WTC11 (cell line): ENCODE measurements around the gene RAB3GAP1.

Experiments
- ATF3 ChIP-seq: sonication (generic); formaldehyde crosslinking; conservative IDR thresholded peaks from 2 replicates; pipeline ENCODE4 v1.8.1; 2022; ENCODE audit warnings: mild to moderate bottlenecking, missing genetic modification reagents
- CREM ChIP-seq: sonication (generic); formaldehyde crosslinking; IDR thresholded peaks from 2 replicates; pipeline ENCODE4 v1.8.1; 2022; ENCODE audit warnings: mild to moderate bottlenecking, missing genetic modification reagents, moderate library complexity
- E2F4 ChIP-seq: sonication (generic); formaldehyde crosslinking; IDR thresholded peaks from 2 replicates; pipeline ENCODE4 v1.8.1; 2022; ENCODE audit warnings: low read depth, mild to moderate bottlenecking, moderate library complexity, missing genetic modification reagents, borderline replicate concordance
- ELF4 ChIP-seq: sonication (generic); formaldehyde crosslinking; IDR thresholded peaks from 2 replicates; pipeline ENCODE4 v1.8.1; 2022; ENCODE audit warnings: low read depth, mild to moderate bottlenecking, moderate library complexity, missing genetic modification reagents
- ESRRA ChIP-seq: sonication (generic); formaldehyde crosslinking; IDR thresholded peaks from 2 replicates; pipeline ENCODE4 v1.8.1; 2022; ENCODE audit warnings: mild to moderate bottlenecking, missing genetic modification reagents, borderline replicate concordance
- FOXP1 ChIP-seq: sonication (generic); formaldehyde crosslinking; IDR thresholded peaks from 2 replicates; pipeline ENCODE4 v1.8.0; 2022; ENCODE audit warnings: missing genetic modification reagents, mild to moderate bottlenecking, moderate library complexity, borderline replicate concordance
- MLX ChIP-seq: sonication (generic); formaldehyde crosslinking; IDR thresholded peaks from 2 replicates; pipeline ENCODE4 v1.8.1; 2023; ENCODE audit warnings: mild to moderate bottlenecking, missing genetic modification reagents, moderate library complexity
- TF ChIP-seq, protein P1 (sequence below): sonication (generic); formaldehyde crosslinking; IDR thresholded peaks from 2 replicates; pipeline ENCODE4 v1.8.1; 2023; ENCODE audit warnings: mild to moderate bottlenecking, missing genetic modification reagents, moderate library complexity
- TF ChIP-seq, protein P2 (sequence below): fragments of 250-450 bp; sonication (Bioruptor Pico); IDR thresholded peaks from 2 replicates; pipeline ENCODE4 v1.9.0; 2021; ENCODE audit warnings: moderate library complexity, mild to moderate bottlenecking, inconsistent platforms, borderline replicate concordance
- TF ChIP-seq, protein P3 (sequence below): fragments of 200-600 bp; IDR thresholded peaks from 2 replicates; pipeline ENCODE4 v1.8.0; 2022; ENCODE audit warnings: antibody characterized with exemption
- TF ChIP-seq, protein P4 (sequence below): sonication (generic); formaldehyde crosslinking; conservative IDR thresholded peaks from 2 replicates; pipeline ENCODE4 v1.8.1; 2023; ENCODE audit warnings: mild to moderate bottlenecking, low read depth, missing genetic modification reagents, moderate library complexity
- TF ChIP-seq, protein P5 (sequence below): sonication (generic); formaldehyde crosslinking; IDR thresholded peaks from 2 replicates; pipeline ENCODE4 v1.8.1; 2023; ENCODE audit warnings: mild to moderate bottlenecking, missing genetic modification reagents, borderline replicate concordance

- TF ChIP-seq ELF4 (no peak), E2F4 (CRISPR knock-in tag) (no peak), ATF3 (CRISPR knock-in tag) (no peak), FOXP1 (CRISPR knock-in tag) (no peak), ESRRA (CRISPR knock-in tag) (no peak), CREM (CRISPR knock-in tag) (no peak), MLX (CRISPR knock-in tag) (no peak)
- TF ChIP-seq, protein P1, sequence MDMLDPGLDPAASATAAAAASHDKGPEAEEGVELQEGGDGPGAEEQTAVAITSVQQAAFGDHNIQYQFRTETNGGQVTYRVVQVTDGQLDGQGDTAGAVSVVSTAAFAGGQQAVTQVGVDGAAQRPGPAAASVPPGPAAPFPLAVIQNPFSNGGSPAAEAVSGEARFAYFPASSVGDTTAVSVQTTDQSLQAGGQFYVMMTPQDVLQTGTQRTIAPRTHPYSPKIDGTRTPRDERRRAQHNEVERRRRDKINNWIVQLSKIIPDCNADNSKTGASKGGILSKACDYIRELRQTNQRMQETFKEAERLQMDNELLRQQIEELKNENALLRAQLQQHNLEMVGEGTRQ (CRISPR knock-in tag): no peak
- TF ChIP-seq, protein P2, sequence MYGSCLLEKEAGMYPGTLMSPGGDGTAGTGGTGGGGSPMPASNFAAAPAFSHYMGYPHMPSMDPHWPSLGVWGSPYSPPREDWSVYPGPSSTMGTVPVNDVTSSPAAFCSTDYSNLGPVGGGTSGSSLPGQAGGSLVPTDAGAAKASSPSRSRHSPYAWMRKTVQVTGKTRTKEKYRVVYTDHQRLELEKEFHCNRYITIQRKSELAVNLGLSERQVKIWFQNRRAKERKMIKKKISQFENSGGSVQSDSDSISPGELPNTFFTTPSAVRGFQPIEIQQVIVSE (CRISPR knock-in tag): no peak
- TF ChIP-seq, protein P3, sequence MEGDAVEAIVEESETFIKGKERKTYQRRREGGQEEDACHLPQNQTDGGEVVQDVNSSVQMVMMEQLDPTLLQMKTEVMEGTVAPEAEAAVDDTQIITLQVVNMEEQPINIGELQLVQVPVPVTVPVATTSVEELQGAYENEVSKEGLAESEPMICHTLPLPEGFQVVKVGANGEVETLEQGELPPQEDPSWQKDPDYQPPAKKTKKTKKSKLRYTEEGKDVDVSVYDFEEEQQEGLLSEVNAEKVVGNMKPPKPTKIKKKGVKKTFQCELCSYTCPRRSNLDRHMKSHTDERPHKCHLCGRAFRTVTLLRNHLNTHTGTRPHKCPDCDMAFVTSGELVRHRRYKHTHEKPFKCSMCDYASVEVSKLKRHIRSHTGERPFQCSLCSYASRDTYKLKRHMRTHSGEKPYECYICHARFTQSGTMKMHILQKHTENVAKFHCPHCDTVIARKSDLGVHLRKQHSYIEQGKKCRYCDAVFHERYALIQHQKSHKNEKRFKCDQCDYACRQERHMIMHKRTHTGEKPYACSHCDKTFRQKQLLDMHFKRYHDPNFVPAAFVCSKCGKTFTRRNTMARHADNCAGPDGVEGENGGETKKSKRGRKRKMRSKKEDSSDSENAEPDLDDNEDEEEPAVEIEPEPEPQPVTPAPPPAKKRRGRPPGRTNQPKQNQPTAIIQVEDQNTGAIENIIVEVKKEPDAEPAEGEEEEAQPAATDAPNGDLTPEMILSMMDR: no peak
- TF ChIP-seq, protein P4, sequence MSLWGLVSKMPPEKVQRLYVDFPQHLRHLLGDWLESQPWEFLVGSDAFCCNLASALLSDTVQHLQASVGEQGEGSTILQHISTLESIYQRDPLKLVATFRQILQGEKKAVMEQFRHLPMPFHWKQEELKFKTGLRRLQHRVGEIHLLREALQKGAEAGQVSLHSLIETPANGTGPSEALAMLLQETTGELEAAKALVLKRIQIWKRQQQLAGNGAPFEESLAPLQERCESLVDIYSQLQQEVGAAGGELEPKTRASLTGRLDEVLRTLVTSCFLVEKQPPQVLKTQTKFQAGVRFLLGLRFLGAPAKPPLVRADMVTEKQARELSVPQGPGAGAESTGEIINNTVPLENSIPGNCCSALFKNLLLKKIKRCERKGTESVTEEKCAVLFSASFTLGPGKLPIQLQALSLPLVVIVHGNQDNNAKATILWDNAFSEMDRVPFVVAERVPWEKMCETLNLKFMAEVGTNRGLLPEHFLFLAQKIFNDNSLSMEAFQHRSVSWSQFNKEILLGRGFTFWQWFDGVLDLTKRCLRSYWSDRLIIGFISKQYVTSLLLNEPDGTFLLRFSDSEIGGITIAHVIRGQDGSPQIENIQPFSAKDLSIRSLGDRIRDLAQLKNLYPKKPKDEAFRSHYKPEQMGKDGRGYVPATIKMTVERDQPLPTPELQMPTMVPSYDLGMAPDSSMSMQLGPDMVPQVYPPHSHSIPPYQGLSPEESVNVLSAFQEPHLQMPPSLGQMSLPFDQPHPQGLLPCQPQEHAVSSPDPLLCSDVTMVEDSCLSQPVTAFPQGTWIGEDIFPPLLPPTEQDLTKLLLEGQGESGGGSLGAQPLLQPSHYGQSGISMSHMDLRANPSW: no peak
- TF ChIP-seq, protein P5, sequence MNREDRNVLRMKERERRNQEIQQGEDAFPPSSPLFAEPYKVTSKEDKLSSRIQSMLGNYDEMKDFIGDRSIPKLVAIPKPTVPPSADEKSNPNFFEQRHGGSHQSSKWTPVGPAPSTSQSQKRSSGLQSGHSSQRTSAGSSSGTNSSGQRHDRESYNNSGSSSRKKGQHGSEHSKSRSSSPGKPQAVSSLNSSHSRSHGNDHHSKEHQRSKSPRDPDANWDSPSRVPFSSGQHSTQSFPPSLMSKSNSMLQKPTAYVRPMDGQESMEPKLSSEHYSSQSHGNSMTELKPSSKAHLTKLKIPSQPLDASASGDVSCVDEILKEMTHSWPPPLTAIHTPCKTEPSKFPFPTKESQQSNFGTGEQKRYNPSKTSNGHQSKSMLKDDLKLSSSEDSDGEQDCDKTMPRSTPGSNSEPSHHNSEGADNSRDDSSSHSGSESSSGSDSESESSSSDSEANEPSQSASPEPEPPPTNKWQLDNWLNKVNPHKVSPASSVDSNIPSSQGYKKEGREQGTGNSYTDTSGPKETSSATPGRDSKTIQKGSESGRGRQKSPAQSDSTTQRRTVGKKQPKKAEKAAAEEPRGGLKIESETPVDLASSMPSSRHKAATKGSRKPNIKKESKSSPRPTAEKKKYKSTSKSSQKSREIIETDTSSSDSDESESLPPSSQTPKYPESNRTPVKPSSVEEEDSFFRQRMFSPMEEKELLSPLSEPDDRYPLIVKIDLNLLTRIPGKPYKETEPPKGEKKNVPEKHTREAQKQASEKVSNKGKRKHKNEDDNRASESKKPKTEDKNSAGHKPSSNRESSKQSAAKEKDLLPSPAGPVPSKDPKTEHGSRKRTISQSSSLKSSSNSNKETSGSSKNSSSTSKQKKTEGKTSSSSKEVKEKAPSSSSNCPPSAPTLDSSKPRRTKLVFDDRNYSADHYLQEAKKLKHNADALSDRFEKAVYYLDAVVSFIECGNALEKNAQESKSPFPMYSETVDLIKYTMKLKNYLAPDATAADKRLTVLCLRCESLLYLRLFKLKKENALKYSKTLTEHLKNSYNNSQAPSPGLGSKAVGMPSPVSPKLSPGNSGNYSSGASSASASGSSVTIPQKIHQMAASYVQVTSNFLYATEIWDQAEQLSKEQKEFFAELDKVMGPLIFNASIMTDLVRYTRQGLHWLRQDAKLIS: no peak
Observed at GRCh38 chr2:135152361-135152760, 100.3 kb downstream of the RAB3GAP1 start.
